Hippocampal formation (tissue), 2 donors: Measurements from ENCODE around the gene B3GNT9.

ENCODE experiments used
- DNase-seq, 2 donors: peaks; one replicate each; lab custom pipeline; 2025; lab: John Stamatoyannopoulos, UW

The B3GNT9 gene

GRCh38 chr16:67167588-67167987, 16.8 kb upstream of the B3GNT9 start:
- no peak for DNase-seq

GRCh38 chr16:67166598-67167168, 15.9 kb upstream of the B3GNT9 start:
- DNase-seq = no peak

- DNase-seq = no peak
These were observed 15.3 kb upstream of the B3GNT9 start for GRCh38 chr16:67166110-67166547.

- DNase-seq = no peak
These were observed 14.6 kb upstream of the B3GNT9 start for GRCh38 chr16:67165121-67166078.

- peak; percentile 29 to 53 for DNase-seq
These were observed 13.8 kb upstream of the B3GNT9 start, which contains the start of gene HSF4 for GRCh38 chr16:67164599-67165061. TSS of gene HSF4 (plus strand) at chr16:67164745. CDS start at chr16:67164812, 67 bp downstream.

GRCh38 chr16:67163999-67164558, 13.3 kb upstream of the B3GNT9 start:
- peak in 1 of 2 donors; percentile 62 for DNase-seq

GRCh38 chr16:67163164-67163998, 12.6 kb upstream of the B3GNT9 start:
- DNase-seq = peak; percentile 56 to 62

- DNase-seq = no peak
These were observed 11.8 kb upstream of the B3GNT9 start for GRCh38 chr16:67162506-67163163.

- no peak for DNase-seq
These were observed 10.8 kb upstream of the B3GNT9 start for GRCh38 chr16:67161595-67162058.

GRCh38 chr16:67158637-67159600, 8.1 kb upstream of the B3GNT9 start:
- no peak for DNase-seq

GRCh38 chr16:67157892-67158635, 7.3 kb upstream of the B3GNT9 start:
- DNase-seq = no peak

GRCh38 chr16:67157106-67157748, 6.4 kb upstream of the B3GNT9 start:
- DNase-seq = no peak

- no peak for DNase-seq
These were observed 5.5 kb upstream of the B3GNT9 start for GRCh38 chr16:67156143-67156844.

- DNase-seq = peak; percentile 45 to 74
These were observed 4.7 kb upstream of the B3GNT9 start for GRCh38 chr16:67155295-67156142.

GRCh38 chr16:67154578-67155294, 3.9 kb upstream of the B3GNT9 start:
- no peak for DNase-seq

GRCh38 chr16:67151431-67152097, 766 bp upstream of the B3GNT9 start:
- DNase-seq = no peak
